Measurements from ENCODE around the gene CTNNA1. TPM values are rescaled to one million over a fixed set of nuclear protein-coding genes. Genes with fewer than 3 reads are reported as not detected.

Gene CTNNA1
- total RNA-seq, 1 experiment from 2014 or later = 240 TPM

DNA sequence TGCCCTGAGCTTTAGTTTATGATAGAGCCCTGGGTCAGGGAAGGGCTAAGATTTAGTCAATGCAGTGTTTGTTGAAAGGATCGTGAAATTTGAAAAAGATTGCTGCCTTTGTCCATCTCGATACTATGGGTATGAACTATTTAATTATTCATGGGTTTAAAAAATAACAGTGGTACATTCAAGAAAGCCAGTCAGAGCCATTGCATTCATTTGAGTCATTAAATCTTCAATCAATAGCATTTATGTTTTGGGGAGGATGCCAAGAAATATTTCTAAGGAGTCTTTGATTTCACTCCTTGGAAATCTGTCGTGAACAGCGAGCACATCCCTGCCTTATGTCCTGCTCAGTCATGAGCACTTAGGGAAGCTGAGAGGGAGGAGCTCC is 176.3 kb downstream of the CTNNA1 start:
- DNase-seq (ENCODE audit: low read depth) = no peak

GRCh38 chr5:138930371-138931097 is 177.3 kb downstream of the CTNNA1 start:
- DNase-seq (ENCODE audit: low read depth) = no peak

DNA sequence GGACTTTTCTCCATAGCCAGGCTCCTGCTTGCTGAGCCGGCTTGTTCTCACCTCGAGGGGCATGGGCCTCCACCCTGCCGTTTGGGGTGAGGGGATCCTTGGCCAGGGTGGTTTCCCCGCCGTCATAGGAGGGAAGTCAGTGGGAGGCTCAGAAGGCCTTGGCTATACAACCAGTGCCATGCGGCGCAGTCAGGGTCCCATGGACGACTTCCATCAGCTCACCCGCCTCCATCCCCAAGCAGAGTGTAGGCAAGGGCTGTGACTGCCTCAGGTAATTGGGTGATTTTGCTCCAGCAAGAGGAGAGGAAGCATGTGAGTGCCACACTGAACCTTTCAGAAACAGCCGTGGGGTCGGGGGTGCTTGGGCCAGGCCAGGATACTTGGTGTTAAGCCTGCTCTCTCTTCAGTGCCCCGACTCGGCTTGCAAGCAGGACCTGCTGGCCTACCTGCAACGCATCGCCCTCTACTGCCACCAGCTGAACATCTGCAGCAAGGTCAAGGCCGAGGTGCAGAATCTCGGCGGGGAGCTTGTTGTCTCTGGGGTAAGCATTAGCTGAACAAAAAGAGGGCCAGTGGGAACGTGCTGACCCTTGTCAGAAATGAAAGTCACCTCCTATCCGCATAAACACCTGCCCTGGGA is 179.1 kb downstream of the CTNNA1 start:
- DNase-seq (ENCODE audit: low read depth) = no peak

- DNase-seq (ENCODE audit: low read depth) = no peak
These were observed 180.5 kb downstream of the CTNNA1 start for GRCh38 chr5:138933522-138934290.

- DNase-seq (ENCODE audit: low read depth) = no peak
These were observed 181.7 kb downstream of the CTNNA1 start for GRCh38 chr5:138934971-138935370.

GRCh38 chr5:138935466-138935865 is 182.2 kb downstream of the CTNNA1 start:
- DNase-seq (ENCODE audit: low read depth) = no peak

DNA sequence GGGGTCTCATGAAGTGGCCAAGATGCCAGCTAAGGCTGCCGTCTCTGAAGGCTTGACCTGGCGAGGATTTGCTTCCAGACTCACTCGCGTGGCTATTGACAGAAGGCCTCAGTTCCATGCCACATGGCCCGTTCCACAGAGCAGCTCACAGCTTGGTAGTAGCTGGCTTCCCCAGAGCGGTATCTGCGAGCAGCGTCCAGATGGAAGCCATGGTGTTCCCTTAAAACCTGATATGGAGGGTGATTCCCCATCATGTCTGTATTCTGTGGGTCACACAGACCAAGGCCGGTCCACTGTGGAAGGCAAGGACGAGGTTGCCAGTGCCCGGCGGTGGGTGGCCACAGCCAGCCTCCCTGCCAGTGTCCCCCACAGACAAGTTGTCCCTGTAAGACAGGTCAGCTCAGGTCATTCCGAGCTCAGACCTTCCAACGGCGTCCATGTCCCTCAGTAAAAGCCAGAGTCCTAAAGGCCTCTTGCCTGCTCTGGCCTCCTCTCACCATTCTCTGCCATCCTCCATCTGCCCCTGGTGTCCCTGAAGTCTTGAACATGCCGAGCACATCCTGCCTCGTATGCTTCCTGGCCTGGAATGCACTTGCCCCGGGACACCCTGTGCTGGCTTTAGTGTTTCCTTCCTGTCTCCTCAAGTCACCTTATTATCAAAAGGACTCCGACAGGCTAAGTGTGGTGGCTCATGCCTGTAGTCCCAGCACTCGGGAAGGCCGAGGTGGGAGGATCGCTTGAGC is 183.2 kb downstream of the CTNNA1 start:
- no peak for DNase-seq (ENCODE audit: low read depth)

DNA sequence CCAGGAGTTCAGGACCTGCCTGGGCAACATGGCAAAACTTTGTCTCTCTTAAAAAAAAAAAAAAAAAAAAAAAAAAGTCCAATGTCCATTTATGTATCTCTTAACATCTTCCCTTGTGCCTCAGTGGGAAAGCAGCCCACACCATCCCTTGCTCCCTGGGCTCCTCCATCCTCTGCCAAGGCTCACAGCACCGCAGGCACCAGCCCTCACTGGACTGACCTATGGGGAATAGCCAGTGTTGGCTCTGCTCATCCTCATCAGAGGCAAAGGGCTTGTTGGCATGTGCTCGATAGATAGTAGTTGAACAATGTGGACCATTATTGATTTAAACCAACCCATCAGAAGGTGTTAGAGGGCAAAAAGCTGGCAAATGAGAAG is 183.7 kb downstream of the CTNNA1 start:
- DNase-seq (ENCODE audit: low read depth) = no peak

- DNase-seq (ENCODE audit: low read depth) = no peak
These were observed 184.5 kb downstream of the CTNNA1 start for GRCh38 chr5:138937392-138938387.

DNA sequence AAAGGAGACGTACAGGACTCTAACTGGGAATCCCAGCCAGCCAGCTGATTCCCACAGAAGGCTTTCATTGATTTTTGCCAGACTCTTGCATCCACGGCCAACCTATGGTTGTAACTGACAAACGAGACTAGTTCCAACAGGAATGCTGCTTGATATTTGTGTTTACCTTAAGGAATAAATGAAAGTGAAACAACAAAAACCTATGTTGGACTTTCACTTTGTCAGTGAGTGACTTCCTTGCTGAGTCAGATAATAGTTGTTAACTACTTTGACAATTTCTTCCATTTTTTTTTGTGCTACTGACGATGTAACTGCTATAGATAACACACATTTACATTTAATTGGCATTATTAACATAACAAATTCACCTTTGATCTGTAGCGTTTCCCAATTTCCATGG is 185.3 kb downstream of the CTNNA1 start:
- DNase-seq (ENCODE audit: low read depth) = no peak

DNA sequence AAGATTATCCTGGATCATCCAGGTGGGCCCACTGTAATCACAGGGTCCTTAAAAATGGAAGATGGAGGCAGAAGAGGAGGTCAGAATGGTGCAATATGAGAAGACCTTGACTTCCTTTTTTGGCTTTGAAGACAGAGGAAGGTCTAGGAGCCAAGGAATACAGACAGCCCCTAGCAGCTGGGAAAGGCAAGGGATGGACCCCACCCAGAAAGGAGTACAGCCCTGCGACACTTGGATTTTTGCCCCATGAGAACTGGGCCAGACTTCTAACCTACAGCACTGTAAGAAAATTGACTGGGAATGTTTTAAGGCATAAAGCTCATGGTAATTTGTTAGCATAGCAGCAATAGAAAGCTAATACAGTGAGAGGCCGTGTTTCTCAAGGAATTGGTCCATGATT is 188.8 kb downstream of the CTNNA1 start:
- no peak for DNase-seq (ENCODE audit: low read depth)

- DNase-seq (ENCODE audit: low read depth) = no peak
These were observed 189.6 kb downstream of the CTNNA1 start for GRCh38 chr5:138942861-138943260.

GRCh38 chr5:138943599-138944173 is 190.5 kb downstream of the CTNNA1 start:
- peak; percentile 14 for DNase-seq (ENCODE audit: low read depth)

GRCh38 chr5:138944527-138945322 is 191.5 kb downstream of the CTNNA1 start:
- DNase-seq (ENCODE audit: low read depth) = peak; percentile 76

GRCh38 chr5:138945421-138946240 is 192.4 kb downstream of the CTNNA1 start:
- no peak for DNase-seq (ENCODE audit: low read depth)

GRCh38 chr5:138946241-138946623 is 193.0 kb downstream of the CTNNA1 start:
- DNase-seq (ENCODE audit: low read depth) = no peak

DNA sequence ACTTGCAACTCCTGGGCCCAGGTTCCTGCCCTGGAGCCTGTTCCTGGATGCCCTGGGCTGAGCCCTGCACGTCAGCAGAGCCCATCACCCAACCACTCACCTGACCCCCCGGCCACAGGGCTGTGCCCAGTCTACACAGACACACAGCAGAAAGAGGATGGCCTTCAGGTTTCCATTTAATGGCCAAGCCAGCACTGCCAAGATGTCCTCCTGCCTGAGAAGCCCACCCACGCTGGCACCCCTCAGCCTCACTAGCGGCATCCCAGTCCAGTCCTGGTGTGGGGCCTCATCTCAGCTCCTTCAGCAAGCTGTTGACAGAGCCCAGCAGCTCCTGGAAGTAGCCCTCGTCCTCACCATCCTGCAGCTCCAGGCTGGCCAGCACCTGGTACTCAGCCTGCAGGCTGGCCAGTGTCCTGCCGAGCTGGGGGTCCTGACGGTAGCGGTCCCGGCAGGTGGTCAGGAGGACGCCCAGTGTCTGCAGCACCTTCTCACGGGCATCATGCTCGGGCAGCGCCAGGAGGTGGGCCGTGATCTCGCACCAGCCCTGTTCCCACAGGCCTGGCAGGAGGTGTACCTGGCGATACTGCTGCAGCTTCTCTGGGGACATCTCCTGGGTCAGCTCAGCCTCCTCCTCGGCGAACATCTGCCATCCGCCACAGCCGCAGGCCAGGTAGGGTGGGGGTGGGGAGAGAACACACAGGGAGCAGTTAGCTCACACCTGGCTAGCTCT is 193.8 kb downstream of the CTNNA1 start:
- DNase-seq (ENCODE audit: low read depth) = no peak

DNA sequence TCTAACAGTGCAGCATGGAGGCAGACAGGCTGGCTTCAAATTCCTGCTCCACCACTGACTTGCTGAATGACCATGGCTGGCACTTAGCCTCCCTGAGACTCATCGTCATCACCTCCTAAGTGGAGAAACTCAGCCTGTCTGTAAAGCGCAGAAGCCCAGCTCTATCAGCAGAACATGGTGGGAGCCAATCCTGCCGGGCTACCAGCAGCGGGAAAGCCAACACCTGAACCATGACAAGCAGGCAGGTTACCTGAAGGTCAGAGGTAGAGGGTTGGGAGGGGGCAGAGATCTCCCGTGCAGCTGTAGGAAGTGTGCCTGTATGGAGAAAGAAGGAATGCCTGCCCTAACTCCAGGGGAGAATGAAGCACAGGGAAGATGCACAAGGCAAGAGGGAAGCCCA is 194.6 kb downstream of the CTNNA1 start:
- no peak for DNase-seq (ENCODE audit: low read depth)
